GM21390 (cell line): ENCODE measurements around the gene LRRTM4.

Source experiments
- ATAC-seq: cut with Tn5 transposase; IDR thresholded peaks from one replicate; pipeline ENCODE4 v1.9.1; 2021; ENCODE audit not compliant: unreplicated experiment

Gene LRRTM4

DNA sequence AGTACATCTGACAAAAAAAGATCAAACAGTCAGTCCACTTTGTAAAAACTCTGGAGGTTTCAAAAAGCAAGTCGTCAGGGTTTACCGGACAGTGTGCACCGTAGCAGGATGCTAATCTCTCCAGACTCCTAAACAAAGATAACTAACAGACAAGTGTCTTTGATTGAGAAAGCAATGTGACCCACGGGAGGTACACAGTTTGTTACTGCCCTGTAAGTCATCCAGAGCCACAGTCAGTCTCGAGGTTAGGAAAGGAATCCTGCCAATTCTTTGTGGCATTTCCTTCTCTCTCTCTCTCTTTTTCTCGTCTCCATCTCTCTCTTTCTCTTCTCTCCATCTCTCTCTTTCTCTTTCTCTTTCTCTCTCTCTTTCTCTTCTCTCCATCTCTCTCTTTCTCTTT lies 42.8 kb downstream of the LRRTM4 start:
- ATAC-seq, result no peak

DNA sequence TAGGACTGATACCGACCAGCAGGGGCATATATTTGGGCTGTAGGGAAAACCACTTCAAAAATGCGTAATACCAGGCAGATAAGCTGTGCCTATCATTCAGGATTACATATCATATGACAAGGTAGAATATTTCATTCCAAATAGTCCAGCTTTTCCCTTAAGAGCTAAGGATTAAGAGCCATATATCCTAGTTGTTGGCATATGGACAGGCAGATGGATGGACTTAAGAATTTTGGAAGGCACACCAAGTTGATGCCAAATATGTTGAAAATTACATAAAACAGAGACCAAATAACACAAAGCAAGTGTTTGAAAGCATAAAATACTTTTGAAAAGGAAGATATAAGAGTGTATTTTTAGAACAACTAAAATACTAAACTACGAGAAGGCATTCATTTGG lies 52.1 kb downstream of the LRRTM4 start:
- no peak for ATAC-seq

- ATAC-seq, result no peak
Observed at GRCh38 chr2:77469106-77469505, 53.1 kb downstream of the LRRTM4 start.

DNA sequence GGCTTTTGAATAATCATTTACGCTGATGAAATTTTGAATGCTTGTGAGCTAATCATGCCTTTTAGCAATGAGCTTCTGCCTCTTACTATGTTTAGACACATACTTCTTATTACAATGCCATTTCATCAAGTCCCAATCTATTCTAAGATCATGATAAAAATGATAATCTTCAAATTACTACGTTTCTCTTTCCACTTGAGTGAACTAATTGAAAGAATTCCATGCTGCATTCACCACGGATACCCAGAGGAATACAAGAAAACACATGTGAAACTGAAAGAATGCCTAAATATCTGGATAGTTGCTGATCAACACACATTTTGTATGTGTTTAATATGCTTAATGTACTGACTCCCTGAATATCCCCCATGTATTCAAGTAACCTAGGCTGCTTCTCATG lies 62.3 kb downstream of the LRRTM4 start:
- no peak for ATAC-seq

- ATAC-seq, result no peak
Observed at GRCh38 chr2:77458216-77458615, 64.0 kb downstream of the LRRTM4 start.

GRCh38 chr2:77457665-77458064 lies 64.5 kb downstream of the LRRTM4 start:
- no peak for ATAC-seq

DNA sequence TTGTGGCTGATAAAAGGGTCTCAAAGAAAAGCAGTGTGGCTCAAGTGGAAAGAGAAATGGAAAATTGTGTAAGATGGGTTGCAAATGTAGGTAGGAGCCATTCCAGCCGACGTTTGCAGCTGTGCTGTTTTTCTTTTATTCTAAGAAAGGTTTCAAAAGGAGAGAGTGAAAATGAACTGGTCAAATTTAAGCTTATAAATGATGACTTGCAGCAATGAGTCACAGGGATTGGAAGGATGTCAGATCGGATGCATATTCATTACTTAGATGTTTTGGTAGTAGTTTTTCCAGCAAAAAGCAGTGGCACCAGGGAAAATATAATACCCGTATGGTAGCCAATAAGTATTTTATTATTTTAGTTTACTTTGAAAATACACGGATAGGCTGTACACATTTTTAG lies 79.1 kb downstream of the LRRTM4 start:
- no peak for ATAC-seq

DNA sequence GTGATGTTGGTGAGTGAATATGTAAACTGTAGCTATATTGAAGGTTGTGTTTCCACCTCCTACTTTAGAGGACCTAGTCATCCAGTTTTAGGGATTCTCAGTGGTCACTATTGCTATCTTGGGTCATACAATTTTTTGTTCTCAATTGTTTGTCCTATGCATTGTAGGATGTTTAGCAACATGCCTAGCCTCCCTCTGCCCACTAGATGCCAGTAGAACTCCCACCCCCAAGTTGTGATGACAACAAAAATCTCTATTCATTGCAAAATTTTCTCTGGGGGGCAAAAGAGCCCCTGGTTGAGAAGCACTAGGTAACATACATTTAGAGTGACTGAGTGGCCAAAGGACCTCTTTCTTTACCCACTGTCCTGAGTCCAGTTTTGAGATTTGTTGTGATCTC lies 87.3 kb downstream of the LRRTM4 start:
- ATAC-seq, result no peak

- no peak for ATAC-seq
Observed at GRCh38 chr2:77428946-77429345, 93.2 kb downstream of the LRRTM4 start.

GRCh38 chr2:77421971-77422370 lies 100.2 kb downstream of the LRRTM4 start:
- ATAC-seq, result no peak

DNA sequence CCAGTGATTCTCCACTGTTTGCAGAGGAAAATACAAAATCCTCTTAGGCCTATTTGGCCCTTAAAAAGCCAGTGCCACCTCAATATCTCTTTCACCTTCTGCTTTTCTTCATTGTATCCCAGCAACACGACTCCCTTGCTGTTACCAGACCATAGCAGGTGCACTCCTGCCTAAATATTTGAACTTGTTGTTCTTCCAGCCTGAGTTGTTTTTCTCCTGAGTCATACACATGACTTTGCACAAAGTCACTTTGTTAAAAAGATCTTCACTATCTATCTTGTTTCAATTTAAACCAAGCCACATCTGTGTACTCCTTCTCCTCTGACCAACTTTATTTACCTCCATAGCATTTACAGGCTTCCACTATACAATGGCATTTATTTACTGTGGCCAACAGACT lies 103.6 kb downstream of the LRRTM4 start:
- ATAC-seq, result no peak

- ATAC-seq, result no peak
Observed at GRCh38 chr2:77404189-77404588, 118.0 kb downstream of the LRRTM4 start.

GRCh38 chr2:77398970-77399600 lies 123.1 kb downstream of the LRRTM4 start:
- no peak for ATAC-seq

DNA sequence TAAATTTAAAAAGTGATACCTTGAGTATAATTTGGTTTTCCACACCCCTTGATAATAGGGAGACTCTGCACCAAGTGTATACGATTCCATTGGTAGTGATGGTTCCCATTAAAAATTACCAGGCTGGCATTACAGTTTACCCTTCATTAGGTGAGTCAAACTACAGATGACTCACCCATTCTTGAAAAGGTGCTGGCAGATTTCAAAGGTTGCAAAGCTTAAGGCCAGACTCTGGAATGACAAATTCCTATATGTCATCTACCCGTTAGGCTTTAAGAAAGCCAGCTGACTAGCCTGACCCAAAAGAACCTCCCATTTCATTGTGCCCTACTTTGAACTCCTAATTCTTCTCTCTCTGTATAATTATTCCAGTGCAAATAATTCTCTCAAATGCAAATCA lies 124.4 kb downstream of the LRRTM4 start:
- ATAC-seq, result no peak

- ATAC-seq, result no peak
Observed at GRCh38 chr2:77395011-77395410, 127.2 kb downstream of the LRRTM4 start.

- no peak for ATAC-seq
Observed at GRCh38 chr2:77391119-77391518, 131.1 kb downstream of the LRRTM4 start.

- no peak for ATAC-seq
Observed at GRCh38 chr2:77387324-77387723, 134.9 kb downstream of the LRRTM4 start.

DNA sequence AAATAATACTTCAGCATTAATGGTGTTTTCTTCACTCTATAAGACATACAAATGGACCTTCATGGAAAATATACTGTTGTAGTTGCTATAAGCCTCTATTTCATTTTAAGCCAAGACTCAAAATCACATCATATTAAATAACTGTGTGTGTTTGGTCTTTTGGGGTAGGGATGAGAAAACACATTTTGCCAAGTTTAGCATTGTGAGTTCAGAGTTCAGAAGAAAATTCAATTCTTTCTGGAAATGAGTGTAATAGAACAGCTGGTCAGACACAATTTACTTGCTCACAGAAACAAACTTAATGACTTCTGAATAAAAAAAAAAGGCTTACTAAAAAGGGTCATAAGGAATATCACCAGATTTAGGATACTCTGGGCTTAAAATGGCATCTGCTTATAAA lies 149.5 kb downstream of the LRRTM4 start:
- no peak for ATAC-seq

DNA sequence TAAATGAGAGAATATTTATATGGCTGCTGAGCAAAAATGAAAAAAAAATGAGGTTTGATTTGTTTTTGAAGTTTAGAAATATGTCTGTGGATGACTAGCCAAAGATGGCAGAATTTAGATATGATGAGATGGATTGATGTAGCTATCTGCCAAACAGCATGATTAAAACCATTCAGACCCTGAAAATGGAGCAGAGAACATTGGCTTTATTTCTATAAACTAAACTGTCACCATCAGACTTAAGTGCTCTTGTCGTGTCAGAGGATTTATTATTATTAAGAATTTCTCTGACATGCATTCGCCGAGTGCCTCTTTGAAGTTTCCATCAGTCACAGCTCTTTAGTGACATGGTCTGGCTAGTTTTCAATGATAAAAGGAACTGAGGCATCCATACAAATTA lies 151.7 kb downstream of the LRRTM4 start:
- ATAC-seq, result no peak

GRCh38 chr2:77363277-77363676 lies 158.9 kb downstream of the LRRTM4 start:
- no peak for ATAC-seq

DNA sequence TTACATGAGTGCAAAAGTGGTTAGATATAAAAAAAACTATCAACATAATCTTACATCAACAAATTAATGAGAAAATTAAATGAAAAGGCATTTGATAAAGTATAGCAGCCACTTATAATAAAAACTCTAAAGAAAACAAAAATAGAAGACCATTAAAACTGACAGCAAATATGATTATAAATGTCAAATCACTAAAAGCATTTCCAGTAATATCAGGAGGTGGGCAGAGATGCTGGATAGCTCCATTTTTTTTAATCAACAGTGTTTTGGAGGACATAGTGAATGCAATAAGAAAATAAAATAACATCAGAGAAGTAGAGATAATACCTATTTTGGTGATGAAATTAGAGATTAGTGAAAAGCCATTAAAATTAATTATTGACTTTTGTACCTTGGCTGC lies 173.4 kb downstream of the LRRTM4 start:
- no peak for ATAC-seq

- ATAC-seq, result no peak
Observed at GRCh38 chr2:77336013-77336412, 186.2 kb downstream of the LRRTM4 start.

DNA sequence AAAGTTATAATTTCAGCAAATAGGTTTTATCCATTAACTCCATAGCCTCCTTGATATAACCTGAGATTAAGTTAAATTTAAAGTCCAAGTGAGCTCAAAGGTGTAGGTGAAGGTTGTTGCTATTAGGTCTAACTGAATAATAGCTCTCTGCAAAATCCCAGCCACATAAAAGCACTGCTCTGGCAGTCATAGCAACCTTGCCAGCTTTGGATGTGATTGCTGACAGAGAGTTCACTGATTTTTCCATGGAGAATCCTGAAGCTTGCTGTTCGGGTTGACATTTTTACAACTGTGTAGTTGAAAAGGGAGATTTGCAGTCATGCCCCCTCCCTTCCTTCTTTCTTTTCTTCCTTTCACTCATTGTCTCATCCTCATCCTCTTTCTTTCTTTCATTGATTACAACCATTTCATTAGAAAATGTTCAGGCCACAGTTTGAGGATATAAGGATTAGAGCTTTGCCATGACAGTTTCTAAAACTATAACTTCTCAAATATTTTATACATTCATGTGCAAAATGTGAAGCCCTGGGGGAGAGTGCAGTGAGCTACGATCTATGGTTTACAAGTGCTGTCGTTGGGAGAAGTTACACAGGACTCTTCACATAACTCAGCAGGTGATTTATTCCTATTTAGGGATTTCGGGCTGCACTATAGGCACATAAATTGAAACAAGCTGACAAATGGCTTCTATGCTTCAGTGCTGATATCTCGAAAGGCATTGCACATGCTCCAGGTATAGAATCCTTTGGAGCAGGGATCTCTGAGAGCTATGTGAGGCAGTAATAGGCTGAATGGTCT lies 193.8 kb downstream of the LRRTM4 start:
- no peak for ATAC-seq
